Measurements from ENCODE around the gene ZFPM1.

Gene ZFPM1

GRCh38 chr16:88537859-88538258 lies 84.8 kb downstream of the ZFPM1 start:
- DNase-seq (ENCODE audit: low read depth in 3 of 3) = no peak

GRCh38 chr16:88538366-88539060 lies 85.4 kb downstream of the ZFPM1 start:
- no peak for DNase-seq (ENCODE audit: low read depth in 3 of 3)

GRCh38 chr16:88539261-88539651 lies 86.2 kb downstream of the ZFPM1 start:
- no peak for DNase-seq (ENCODE audit: low read depth in 3 of 3)

GRCh38 chr16:88539652-88540345 lies 86.7 kb downstream of the ZFPM1 start:
- no peak for DNase-seq (ENCODE audit: low read depth in 3 of 3)

- DNase-seq (ENCODE audit: low read depth in 3 of 3) = no peak
Observed at GRCh38 chr16:88540346-88540977, 87.4 kb downstream of the ZFPM1 start.

- DNase-seq (ENCODE audit: low read depth in 3 of 3) = no peak
Observed at GRCh38 chr16:88541831-88542616, 88.9 kb downstream of the ZFPM1 start.

GRCh38 chr16:88543230-88543813 lies 90.2 kb downstream of the ZFPM1 start:
- DNase-seq (ENCODE audit: low read depth in 3 of 3) = no peak

GRCh38 chr16:88545781-88546180 lies 92.7 kb downstream of the ZFPM1 start:
- DNase-seq (ENCODE audit: low read depth in 3 of 3) = no peak

GRCh38 chr16:88548131-88548874 lies 95.2 kb downstream of the ZFPM1 start:
- DNase-seq (ENCODE audit: low read depth in 3 of 3) = no peak

- DNase-seq (ENCODE audit: low read depth in 3 of 3) = no peak
Observed at GRCh38 chr16:88548985-88549384, 95.9 kb downstream of the ZFPM1 start.

GRCh38 chr16:88549671-88550245 lies 96.7 kb downstream of the ZFPM1 start:
- no peak for DNase-seq (ENCODE audit: low read depth in 3 of 3)

- DNase-seq (ENCODE audit: low read depth in 3 of 3) = no peak
Observed at GRCh38 chr16:88550246-88550661, 97.2 kb downstream of the ZFPM1 start.

GRCh38 chr16:88552166-88552565 lies 99.1 kb downstream of the ZFPM1 start:
- no peak for DNase-seq (ENCODE audit: low read depth in 3 of 3)

- no peak for DNase-seq (ENCODE audit: low read depth in 3 of 3)
Observed at GRCh38 chr16:88552815-88553214, 99.7 kb downstream of the ZFPM1 start.

- DNase-seq (ENCODE audit: low read depth in 3 of 3) = no peak
Observed at GRCh38 chr16:88553739-88554138, 100.7 kb downstream of the ZFPM1 start.

- DNase-seq (ENCODE audit: low read depth in 3 of 3) = no peak
Observed at GRCh38 chr16:88554711-88555264, 101.7 kb downstream of the ZFPM1 start.

- DNase-seq (ENCODE audit: low read depth in 3 of 3) = no peak
Observed at GRCh38 chr16:88556294-88556988, 103.4 kb downstream of the ZFPM1 start.

- DNase-seq (ENCODE audit: low read depth in 3 of 3) = no peak
Observed at GRCh38 chr16:88558457-88559442, 105.7 kb downstream of the ZFPM1 start.
